ENCODE data around the gene SCYGR6. TPM values are rescaled to one million over a fixed set of nuclear protein-coding genes. Genes with fewer than 3 reads are reported as not detected.

Gene SCYGR6
- total and polyA plus RNA-seq, 2 of the 8 experiments (the other 6 are each of a cell fraction or from before 2014, with no cell fraction given): not detected

DNA sequence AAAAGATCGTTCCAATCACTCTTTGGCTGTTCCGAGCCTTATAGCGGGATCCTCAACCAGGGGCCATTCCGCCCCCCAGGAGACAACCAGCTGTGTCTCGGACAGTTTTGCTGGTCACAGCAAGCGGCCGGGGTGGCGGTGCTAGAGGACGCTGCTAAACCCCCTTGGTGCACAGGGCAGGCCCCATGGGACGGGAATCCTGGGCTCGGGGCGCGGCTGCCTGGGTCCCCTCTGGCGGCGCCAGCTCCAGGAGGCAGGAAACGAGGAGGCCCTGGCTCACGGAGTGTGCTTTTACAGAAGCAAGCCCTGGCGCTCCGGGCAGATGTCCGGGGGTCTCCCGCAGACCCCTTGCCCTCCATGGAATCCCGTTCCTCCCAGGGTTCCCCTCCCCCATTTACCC, 43.3 kb upstream of the SCYGR6 start (continued):
- TF ChIP-seq, protein P1, sequence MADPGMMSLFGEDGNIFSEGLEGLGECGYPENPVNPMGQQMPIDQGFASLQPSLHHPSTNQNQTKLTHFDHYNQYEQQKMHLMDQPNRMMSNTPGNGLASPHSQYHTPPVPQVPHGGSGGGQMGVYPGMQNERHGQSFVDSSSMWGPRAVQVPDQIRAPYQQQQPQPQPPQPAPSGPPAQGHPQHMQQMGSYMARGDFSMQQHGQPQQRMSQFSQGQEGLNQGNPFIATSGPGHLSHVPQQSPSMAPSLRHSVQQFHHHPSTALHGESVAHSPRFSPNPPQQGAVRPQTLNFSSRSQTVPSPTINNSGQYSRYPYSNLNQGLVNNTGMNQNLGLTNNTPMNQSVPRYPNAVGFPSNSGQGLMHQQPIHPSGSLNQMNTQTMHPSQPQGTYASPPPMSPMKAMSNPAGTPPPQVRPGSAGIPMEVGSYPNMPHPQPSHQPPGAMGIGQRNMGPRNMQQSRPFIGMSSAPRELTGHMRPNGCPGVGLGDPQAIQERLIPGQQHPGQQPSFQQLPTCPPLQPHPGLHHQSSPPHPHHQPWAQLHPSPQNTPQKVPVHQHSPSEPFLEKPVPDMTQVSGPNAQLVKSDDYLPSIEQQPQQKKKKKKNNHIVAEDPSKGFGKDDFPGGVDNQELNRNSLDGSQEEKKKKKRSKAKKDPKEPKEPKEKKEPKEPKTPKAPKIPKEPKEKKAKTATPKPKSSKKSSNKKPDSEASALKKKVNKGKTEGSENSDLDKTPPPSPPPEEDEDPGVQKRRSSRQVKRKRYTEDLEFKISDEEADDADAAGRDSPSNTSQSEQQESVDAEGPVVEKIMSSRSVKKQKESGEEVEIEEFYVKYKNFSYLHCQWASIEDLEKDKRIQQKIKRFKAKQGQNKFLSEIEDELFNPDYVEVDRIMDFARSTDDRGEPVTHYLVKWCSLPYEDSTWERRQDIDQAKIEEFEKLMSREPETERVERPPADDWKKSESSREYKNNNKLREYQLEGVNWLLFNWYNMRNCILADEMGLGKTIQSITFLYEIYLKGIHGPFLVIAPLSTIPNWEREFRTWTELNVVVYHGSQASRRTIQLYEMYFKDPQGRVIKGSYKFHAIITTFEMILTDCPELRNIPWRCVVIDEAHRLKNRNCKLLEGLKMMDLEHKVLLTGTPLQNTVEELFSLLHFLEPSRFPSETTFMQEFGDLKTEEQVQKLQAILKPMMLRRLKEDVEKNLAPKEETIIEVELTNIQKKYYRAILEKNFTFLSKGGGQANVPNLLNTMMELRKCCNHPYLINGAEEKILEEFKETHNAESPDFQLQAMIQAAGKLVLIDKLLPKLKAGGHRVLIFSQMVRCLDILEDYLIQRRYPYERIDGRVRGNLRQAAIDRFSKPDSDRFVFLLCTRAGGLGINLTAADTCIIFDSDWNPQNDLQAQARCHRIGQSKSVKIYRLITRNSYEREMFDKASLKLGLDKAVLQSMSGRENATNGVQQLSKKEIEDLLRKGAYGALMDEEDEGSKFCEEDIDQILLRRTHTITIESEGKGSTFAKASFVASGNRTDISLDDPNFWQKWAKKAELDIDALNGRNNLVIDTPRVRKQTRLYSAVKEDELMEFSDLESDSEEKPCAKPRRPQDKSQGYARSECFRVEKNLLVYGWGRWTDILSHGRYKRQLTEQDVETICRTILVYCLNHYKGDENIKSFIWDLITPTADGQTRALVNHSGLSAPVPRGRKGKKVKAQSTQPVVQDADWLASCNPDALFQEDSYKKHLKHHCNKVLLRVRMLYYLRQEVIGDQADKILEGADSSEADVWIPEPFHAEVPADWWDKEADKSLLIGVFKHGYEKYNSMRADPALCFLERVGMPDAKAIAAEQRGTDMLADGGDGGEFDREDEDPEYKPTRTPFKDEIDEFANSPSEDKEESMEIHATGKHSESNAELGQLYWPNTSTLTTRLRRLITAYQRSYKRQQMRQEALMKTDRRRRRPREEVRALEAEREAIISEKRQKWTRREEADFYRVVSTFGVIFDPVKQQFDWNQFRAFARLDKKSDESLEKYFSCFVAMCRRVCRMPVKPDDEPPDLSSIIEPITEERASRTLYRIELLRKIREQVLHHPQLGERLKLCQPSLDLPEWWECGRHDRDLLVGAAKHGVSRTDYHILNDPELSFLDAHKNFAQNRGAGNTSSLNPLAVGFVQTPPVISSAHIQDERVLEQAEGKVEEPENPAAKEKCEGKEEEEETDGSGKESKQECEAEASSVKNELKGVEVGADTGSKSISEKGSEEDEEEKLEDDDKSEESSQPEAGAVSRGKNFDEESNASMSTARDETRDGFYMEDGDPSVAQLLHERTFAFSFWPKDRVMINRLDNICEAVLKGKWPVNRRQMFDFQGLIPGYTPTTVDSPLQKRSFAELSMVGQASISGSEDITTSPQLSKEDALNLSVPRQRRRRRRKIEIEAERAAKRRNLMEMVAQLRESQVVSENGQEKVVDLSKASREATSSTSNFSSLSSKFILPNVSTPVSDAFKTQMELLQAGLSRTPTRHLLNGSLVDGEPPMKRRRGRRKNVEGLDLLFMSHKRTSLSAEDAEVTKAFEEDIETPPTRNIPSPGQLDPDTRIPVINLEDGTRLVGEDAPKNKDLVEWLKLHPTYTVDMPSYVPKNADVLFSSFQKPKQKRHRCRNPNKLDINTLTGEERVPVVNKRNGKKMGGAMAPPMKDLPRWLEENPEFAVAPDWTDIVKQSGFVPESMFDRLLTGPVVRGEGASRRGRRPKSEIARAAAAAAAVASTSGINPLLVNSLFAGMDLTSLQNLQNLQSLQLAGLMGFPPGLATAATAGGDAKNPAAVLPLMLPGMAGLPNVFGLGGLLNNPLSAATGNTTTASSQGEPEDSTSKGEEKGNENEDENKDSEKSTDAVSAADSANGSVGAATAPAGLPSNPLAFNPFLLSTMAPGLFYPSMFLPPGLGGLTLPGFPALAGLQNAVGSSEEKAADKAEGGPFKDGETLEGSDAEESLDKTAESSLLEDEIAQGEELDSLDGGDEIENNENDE (IDR thresholded peaks at IDR 0.05; ENCODE audit: insufficient replicate concordance, low read length): no peak
- TF ChIP-seq SP1 (IDR thresholded peaks at IDR 0.05; ENCODE audit: low read depth, low read length) (no peak), MAFK (IDR thresholded peaks at IDR 0.05; ENCODE audit: low read depth, low read length) (no peak), BRCA1 (IDR thresholded peaks at IDR 0.05; ENCODE audit: low read depth, low read length) (no peak), SUZ12 (IDR thresholded peaks at IDR 0.05; ENCODE audit: low read length) (no peak), CEBPB (IDR thresholded peaks at IDR 0.05; ENCODE audit: low read depth, low read length) (no peak), RXRA (IDR thresholded peaks at IDR 0.05; ENCODE audit: insufficient read depth, low read depth, low read length) (no peak), NRF1 (IDR thresholded peaks at IDR 0.05; ENCODE audit: low read depth, low read length) (no peak), SIN3A (conservative IDR thresholded peaks at IDR 0.05 in 1 of 2, IDR thresholded peaks at IDR 0.05 in 1 of 2; ENCODE audit: low read depth in 1 of 2, low read length in 2 of 2) (no peak), CHD1 (IDR thresholded peaks at IDR 0.05; ENCODE audit: low read depth, low read length) (no peak), CREB1 (IDR thresholded peaks at IDR 0.05) (no peak), POLR2A (IDR thresholded peaks at IDR 0.05; ENCODE audit: control extremely low read depth in 1 of 2, low read depth in 2 of 2, low read length in 2 of 2) (no peak), POU5F1 (IDR thresholded peaks at IDR 0.05; ENCODE audit: low read depth, low read length) (no peak), GTF2F1 (IDR thresholded peaks at IDR 0.05; ENCODE audit: borderline replicate concordance, low read depth, low read length) (no peak)

Data from H1 (cell line).